RPMI7951 (cell line): Measurements from ENCODE around the gene ZNF423. TPM values are rescaled to one million over a fixed set of nuclear protein-coding genes. Genes with fewer than 3 reads are reported as not detected.

Experiments
- DNase-seq: peaks from one replicate; pipeline ENCODE4 v3.0.0-alpha.2; 2012; ENCODE audit warnings: low read depth
- total RNA-seq: library from RNA; depleted of rRNA; stranded (reverse); fragments of >200 nt; shearing (Covaris generic); gene quantifications from 2 replicates; pipeline ENCODE4 v1.2.3, GENCODE V29; 2014

Gene ZNF423
- total RNA-seq, 1 experiment from 2014 or later: under 0.01 TPM

DNA sequence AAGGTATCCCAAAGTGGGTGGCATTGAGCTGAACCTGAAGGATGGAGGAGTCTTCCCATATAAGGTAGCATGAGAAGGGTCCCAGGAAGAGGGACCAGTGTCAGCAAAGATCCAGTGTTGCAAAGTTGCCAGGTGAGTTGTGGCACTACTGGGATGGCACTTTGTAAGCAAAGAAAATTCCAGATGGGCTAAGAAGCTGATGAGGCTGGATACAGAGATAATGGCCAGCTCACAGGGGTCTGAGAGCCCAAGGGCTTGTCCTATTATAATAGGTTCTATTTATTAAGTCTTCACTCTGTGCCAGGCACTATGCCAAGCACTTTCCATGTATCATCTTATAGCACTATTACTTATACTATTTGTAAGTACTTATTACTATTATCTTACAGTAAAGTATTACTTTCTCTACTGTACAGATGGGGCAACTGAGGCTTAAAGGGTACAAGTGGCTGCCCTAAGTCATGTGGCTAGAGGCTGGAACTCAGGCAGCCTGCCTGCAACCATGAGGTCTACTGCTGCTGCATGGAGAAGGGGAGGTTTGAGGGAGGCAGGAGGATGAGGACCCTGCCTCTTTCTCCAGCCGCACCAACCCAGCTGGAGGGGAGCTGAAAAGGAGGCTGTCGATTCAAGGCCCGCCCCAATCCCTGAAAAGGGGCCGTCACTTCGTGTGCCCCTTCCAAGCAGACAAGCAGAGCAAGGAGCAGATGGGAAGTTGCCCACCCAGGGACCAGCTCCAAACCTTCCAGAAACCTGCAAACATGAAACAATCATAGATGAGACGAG lies 395.8 kb downstream of the ZNF423 start:
- DNase-seq: no peak

GRCh38 chr16:49458656-49459445 lies 397.1 kb downstream of the ZNF423 start:
- no peak for DNase-seq

DNA sequence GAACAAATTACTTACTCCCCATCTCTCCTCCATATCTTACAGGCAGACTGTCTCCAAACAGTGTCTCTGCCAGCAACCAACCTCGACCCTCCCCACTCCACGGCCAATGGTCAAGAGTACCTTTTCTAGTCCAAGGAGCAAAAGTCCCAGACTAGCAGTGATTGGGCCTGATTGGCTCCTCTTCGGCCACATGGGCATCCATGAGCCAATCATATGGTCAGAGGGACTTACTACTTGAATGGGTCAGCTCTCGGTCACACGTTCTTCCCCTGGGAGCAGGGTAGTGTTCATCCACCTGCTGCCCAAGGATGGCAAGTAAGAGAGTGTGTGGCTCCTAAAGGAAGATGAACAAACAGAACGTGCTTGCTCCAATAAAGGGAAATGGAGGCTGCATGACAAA lies 397.7 kb downstream of the ZNF423 start:
- no peak for DNase-seq

DNA sequence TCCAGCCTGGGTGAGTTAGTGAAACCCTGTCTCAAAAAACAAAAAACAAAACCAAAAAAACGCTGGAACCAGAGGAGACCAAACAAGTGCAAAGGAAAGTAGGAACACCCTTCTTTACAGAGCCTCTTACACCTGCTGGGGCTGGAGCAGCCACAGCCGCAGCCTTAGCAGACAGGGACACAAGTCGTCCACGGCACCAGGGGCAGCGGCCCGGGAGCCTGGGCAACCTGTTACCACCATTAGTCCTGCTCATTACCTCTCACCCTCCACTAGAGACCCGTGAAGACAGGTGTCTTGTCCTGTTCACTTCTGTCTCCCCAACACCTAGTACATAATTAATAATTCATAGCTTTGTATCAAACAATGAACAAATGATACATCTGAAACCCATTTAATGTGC lies 398.7 kb downstream of the ZNF423 start:
- DNase-seq: no peak

- no peak for DNase-seq
Measured at GRCh38 chr16:49456763-49457162, 399.1 kb downstream of the ZNF423 start.

GRCh38 chr16:49455991-49456745 lies 399.7 kb downstream of the ZNF423 start:
- DNase-seq: no peak

DNA sequence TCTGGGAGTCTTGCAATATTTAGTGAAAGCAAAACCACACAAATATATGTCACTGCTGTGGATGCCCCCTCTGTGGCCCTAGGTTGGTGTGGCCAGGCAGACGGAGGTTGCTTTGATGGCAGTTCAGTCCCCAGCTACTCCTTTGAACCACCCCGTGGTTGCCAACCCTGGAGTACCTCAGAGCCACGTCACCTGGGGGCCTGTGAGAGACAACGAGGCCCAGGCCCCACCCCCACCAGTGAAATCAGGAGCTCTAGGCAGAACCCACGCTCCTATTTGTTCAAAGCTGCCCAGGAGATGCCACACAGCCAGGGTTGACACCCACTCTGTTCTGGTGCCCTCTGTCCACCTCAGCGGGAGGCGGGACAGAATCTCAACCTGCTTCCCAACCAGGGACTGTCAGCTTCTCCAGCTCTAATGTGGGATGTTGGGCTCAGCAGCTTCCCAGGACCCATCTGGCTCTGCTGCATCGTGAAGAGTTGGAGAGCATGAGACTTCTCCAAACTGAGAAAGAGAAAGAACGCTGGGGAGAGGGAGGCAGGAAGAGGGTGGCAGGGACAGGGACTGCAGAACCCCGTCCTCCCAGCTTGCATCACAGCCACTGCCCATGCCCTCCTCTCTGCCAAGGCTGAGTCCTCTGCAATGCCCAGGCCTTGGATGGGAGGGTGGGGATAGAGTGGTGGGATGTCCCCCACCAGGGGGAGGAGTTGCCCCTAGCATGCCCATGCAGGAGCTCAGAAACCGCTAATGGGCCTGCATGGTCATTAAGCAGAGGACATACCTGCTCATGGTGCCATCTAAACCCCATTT lies 400.5 kb downstream of the ZNF423 start:
- no peak for DNase-seq

DNA sequence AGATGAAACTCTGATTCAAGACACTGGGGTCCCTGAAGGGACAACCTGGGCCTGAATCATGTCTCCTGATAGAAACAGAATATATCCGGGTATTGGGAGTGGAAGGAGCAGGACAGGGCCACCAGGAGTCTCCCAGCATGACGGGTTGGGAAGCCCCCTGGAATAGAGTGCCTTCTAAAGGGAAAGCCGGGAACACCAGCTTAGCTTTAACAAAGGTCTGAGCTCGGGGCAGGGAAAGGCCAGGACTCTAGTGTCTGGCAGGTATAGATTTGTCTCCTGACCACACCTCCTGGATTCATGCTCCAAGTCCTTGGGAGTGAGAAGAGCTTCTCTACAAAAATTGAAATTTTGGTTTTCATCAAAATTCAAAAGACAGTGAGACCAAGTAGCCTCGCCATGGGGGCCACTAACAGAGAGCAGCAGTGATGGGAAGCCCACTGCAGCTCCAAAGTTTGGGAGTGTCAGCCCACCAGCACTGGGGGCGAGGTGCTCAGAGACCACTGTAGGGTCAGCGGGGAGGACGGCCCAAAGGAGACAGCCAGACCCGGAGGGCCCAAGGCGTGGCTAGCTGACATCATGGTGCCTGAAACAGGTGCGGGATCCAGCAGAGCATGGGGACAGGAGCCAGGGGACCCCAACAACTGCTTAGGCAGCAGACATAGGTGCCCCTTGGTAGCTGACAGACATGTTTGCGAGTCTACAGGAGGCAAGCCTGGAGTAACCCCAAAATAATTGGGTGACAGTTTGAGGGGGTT lies 401.3 kb downstream of the ZNF423 start:
- no peak for DNase-seq

- no peak for DNase-seq
Measured at GRCh38 chr16:49453983-49454382, 401.9 kb downstream of the ZNF423 start.

GRCh38 chr16:49453021-49453420 lies 402.9 kb downstream of the ZNF423 start:
- DNase-seq: no peak

- no peak for DNase-seq
Measured at GRCh38 chr16:49452578-49452977, 403.3 kb downstream of the ZNF423 start.

- no peak for DNase-seq
Measured at GRCh38 chr16:49452108-49452507, 403.8 kb downstream of the ZNF423 start.

DNA sequence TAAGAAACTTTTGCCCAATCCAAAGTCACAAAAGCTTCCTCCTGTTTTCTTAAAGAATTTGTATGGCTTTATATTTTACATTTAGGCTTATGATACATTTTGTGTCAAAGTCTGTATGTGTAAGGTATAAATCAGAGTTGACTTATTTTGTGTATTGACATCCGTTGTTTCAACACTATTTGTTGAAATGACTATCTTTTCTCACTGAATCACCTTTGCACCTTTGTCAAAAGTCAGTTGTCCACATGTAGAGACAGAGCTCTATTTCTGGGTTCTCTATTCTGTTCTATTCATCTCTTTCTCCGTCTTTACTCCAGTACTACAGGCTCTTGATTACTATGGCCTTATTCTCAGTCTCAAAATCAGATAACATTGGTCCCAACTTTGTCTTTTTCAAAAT lies 409.1 kb downstream of the ZNF423 start:
- DNase-seq: no peak

- DNase-seq: no peak
Measured at GRCh38 chr16:49443576-49443975, 412.3 kb downstream of the ZNF423 start.

- no peak for DNase-seq
Measured at GRCh38 chr16:49442805-49443204, 413.1 kb downstream of the ZNF423 start.

- DNase-seq: no peak
Measured at GRCh38 chr16:49441366-49441780, 414.5 kb downstream of the ZNF423 start.

- DNase-seq: no peak
Measured at GRCh38 chr16:49440156-49441065, 415.5 kb downstream of the ZNF423 start.

- no peak for DNase-seq
Measured at GRCh38 chr16:49439676-49440075, 416.2 kb downstream of the ZNF423 start.

DNA sequence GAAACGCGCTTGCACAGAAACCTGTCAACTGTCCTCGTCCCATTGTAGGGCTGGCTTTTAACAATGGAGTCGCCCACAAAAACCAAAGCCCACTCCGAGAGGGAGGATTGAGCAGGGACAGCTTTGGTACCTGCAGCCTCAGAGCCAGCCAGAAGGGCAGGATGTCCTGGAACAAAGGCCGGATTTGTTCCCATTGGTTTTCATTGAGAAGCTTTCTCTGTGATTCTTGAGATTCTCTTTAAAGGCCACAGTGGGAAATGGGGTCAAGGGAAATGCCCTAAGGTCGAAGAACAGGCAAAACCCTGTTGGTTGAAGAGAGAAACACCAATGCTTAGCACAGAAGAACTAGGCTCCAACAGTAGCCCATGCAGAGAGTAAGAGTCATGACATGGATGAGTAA lies 416.9 kb downstream of the ZNF423 start:
- no peak for DNase-seq
